Calu3 (cell line): ENCODE data around the gene POLDIP3. TPM values are rescaled to one million over a fixed set of nuclear protein-coding genes. Genes with fewer than 3 reads are reported as not detected.
"Not testable (repeated sequence)": the region's sequence is repeated elsewhere in the genome, so short reads cannot be mapped to it uniquely, and the experiment has no call there.

Source experiments
- BruUV-seq: library from RNA; stranded (reverse); fragments of 400-500 nt; replicated peaks from 2 replicates; lab custom pipeline; 2021; lab: Mats Ljungman, UMichigan
- CTCF ChIA-PET: fragments of 300-600 bp; sonication (Branson Sonifier 250); formaldehyde crosslinking; loops from one replicate; lab custom pipeline; 2022; ENCODE audit warnings: antibody characterized with exemption; lab: Charles Lee
- DNase-seq: peaks from one replicate; pipeline ENCODE4 v3.0.0; 2022
- H3K27ac Mint-ChIP-seq: one replicate; pipeline ENCODE4 v1.8.0; 2022; ENCODE audit warnings: mixed read lengths; ENCODE audit not compliant: unreplicated experiment
- H3K27me3 Mint-ChIP-seq: one replicate; pipeline ENCODE4 v1.8.0; 2022; ENCODE audit warnings: mixed read lengths; ENCODE audit not compliant: unreplicated experiment
- H3K36me3 Mint-ChIP-seq: one replicate; pipeline ENCODE4 v1.8.0; 2022; ENCODE audit warnings: mild to moderate bottlenecking, moderate library complexity, mixed read lengths; ENCODE audit not compliant: insufficient read depth, unreplicated experiment
- H3K4me1 Mint-ChIP-seq: one replicate; pipeline ENCODE4 v1.8.0; 2022; ENCODE audit warnings: mild to moderate bottlenecking, low read depth, mixed read lengths; ENCODE audit not compliant: unreplicated experiment
- H3K4me3 Mint-ChIP-seq: one replicate; pipeline ENCODE4 v1.8.0; 2022; ENCODE audit warnings: mild to moderate bottlenecking, low read depth, moderate library complexity, mixed read lengths; ENCODE audit not compliant: unreplicated experiment
- H3K9me3 Mint-ChIP-seq: one replicate; pipeline ENCODE4 v1.8.0; 2022; ENCODE audit warnings: low read depth, mixed read lengths; ENCODE audit not compliant: unreplicated experiment
- intact Hi-C: fragments of 100-400 bp; cut with micrococcal nuclease; formaldehyde crosslinking; loops from one replicate; pipeline ENCODE4 v1.10.0; 2022; ENCODE audit not compliant: unreplicated experiment
- total RNA-seq: library from RNA; stranded (reverse); gene quantifications from 2 replicates; pipeline ENCODE4 v1.2.3, GENCODE V29; 2022
- TF ChIP-seq, protein P1 (sequence below): fragments of 200-600 bp; IDR thresholded peaks from one replicate; pipeline ENCODE4 v1.8.0; 2022; ENCODE audit warnings: antibody characterized with exemption; ENCODE audit not compliant: unreplicated experiment

The POLDIP3 gene
- total RNA-seq, 1 experiment from 2014 or later, result 60.1 TPM

DNA sequence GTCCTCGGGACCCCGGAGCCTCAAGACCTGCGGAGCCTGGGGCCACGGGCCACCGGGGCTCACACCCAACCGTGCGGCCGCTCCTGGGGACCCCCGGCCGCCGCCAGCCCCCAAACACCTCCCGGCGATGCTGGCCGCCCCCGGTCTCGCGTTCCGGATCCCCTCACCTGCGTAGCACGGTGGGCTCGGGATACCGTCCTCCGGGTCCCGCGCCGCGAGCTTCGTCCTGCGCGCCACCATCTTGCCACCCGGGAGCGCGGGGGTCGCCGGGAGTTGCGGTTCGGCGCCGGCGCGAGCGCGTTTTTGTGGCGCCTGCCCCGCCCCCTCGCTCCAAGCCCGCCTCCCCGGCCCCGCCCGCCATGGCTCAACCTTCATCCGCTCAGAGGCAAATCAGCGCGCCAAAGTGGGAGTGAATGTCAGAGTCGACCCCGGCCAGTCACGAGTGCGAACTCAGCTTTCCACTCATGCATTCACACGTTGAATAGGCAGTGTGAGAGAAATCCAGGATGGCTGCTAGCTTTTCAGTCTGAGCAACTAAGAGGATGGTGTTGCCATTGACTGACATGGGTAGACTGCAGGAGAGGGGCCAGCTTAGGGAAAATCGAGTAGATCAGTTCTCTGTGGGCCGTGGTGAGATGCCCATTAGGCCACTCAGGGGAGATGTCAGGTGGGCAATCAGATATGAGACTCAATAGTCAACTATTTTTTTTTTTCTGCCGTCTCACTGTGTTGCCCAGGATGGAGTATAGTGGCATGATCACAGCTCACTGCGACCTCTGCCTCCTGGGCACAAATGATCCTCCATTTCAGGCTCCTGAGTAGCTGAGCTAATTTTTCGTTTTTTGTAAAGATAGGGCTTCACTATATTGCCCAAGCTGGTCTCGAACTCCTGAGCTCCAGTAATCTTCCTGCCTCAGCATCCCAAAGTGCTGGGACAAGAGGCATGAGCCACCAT lies 32.6 kb downstream of the POLDIP3 start:
- TSS peak; percentile 60 for BruUV-seq
- H3K4me3 Mint-ChIP-seq, result peak overlapping the region; percentile 90
- H3K36me3 Mint-ChIP-seq, result peaks cover 66% of the 10 kb centered on the region
- H3K27ac Mint-ChIP-seq, result peak overlapping the region; percentile 94
- no peaks in the 10 kb centered on the region for H3K9me3 Mint-ChIP-seq
- no peaks in the 10 kb centered on the region for H3K27me3 Mint-ChIP-seq
- no peaks in the 10 kb centered on the region for H3K4me1 Mint-ChIP-seq
- TF ChIP-seq, protein P1, sequence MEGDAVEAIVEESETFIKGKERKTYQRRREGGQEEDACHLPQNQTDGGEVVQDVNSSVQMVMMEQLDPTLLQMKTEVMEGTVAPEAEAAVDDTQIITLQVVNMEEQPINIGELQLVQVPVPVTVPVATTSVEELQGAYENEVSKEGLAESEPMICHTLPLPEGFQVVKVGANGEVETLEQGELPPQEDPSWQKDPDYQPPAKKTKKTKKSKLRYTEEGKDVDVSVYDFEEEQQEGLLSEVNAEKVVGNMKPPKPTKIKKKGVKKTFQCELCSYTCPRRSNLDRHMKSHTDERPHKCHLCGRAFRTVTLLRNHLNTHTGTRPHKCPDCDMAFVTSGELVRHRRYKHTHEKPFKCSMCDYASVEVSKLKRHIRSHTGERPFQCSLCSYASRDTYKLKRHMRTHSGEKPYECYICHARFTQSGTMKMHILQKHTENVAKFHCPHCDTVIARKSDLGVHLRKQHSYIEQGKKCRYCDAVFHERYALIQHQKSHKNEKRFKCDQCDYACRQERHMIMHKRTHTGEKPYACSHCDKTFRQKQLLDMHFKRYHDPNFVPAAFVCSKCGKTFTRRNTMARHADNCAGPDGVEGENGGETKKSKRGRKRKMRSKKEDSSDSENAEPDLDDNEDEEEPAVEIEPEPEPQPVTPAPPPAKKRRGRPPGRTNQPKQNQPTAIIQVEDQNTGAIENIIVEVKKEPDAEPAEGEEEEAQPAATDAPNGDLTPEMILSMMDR, result no peak
- DNase-seq, result peak; percentile 87
- CTCF ChIA-PET, result no interaction called here
- intact Hi-C loops, result no loop called here

DNA sequence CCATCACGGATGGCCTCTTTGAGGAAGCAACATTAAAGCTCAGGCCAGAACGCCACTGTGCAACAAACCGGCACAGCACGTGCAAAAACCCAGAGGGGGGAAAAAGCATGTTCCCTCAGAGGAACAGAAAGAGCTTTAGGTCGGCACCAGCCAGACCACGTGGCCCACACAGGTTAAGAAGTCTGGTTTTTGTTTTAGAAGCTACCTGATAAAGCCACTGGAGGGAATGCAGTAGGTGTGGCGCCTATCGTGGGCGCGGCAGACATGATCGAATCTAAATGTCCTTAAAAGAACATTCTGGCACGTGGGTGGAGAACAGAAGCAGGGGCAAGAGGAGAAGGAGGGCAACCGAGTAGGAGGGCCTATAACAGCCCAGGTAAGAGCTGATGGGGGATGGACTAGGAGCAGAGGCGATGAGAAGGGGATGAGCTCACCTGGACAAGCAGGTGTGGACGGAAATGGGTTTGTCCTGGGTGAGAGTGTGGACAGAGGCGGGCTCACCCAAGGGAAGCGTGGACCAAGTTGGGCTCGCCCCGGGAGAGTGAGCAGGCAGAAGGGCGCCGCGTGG lies 33.4 kb downstream of the POLDIP3 start:
- peaks cover 60% of the 10 kb centered on the region for H3K36me3 Mint-ChIP-seq
- intact Hi-C loops, result not testable (repeated sequence)
- BruUV-seq, result TSS peak; percentile 79

DNA sequence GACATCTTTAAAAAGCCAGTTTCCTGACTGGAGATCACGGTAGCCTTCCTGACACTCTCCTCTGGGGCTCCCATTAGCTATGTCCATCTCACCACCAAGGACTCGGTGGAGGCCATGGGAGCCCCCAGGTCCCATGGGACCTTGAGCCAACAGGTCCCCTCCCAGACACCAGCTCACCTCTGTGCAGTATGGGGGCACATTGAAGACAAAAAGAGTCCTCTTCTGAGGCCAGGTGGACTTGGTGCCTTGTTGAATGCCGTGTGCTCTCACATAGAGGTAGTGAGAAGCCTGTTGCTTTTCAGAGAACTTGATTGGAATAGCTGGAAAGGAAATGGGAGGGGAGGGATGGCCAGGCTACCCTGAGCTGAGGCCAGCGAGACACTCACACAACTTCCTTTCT lies 34.6 kb downstream of the POLDIP3 start:
- intact Hi-C loops, H3K27ac Mint-ChIP-seq: not testable (repeated sequence)

More for the DNA sequence above, 33.4 kb downstream of the POLDIP3 start:
- CTCF ChIA-PET, H3K27me3 Mint-ChIP-seq, H3K9me3 Mint-ChIP-seq, DNase-seq, H3K4me1 Mint-ChIP-seq: not testable (repeated sequence)
- Mint-ChIP-seq H3K27ac (peak overlapping the region; percentile 94), H3K4me3 (peak overlapping the region; percentile 90)

DNA sequence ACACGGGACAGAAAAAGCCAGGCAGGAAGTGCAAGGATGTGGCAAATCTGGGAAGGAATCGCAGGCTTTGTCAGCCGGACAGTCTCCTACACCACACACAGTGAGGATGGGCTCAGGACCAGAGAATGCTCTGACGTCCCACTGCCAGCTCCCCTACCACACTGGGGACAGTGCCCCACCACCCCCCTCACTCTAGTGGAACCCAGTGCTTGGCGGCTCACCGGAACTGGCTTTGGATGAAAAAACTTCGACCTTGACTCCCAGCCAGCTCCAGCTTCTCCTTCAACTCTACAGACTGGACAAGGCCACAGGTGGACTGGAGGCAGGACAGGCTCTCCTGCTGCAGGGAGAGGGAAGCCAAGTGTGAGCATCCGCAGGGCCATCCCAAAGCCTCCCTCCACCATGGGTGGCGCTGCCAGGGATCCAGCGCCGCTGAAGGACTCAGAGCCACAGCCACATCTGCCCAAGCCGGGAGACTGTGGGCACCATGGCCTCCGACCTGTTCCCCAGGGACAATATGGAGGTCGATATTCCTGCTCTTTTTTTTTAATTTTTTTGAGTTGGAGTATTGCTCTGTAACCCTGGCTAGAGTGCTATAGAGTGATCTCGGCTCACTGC lies 37.0 kb downstream of the POLDIP3 start:
- no peaks in the 10 kb centered on the region for H3K9me3 Mint-ChIP-seq
- no TSS peak for BruUV-seq
- no peak for DNase-seq
- peaks cover 54% of the 10 kb centered on the region for H3K36me3 Mint-ChIP-seq
- no peak overlapping the region for H3K4me3 Mint-ChIP-seq
- no peaks in the 10 kb centered on the region for H3K4me1 Mint-ChIP-seq
- CTCF ChIA-PET, result no interaction called here
- TF ChIP-seq, protein P1, result no peak
- H3K27ac Mint-ChIP-seq, result no peak overlapping the region
- intact Hi-C loops, result no loop called here
- H3K27me3 Mint-ChIP-seq, result no peaks in the 10 kb centered on the region

More for the DNA sequence above, 34.6 kb downstream of the POLDIP3 start:
- H3K4me1 Mint-ChIP-seq, BruUV-seq, H3K4me3 Mint-ChIP-seq, H3K9me3 Mint-ChIP-seq, H3K27me3 Mint-ChIP-seq, DNase-seq, CTCF ChIA-PET: not testable (repeated sequence)
- peaks cover 63% of the 10 kb centered on the region for H3K36me3 Mint-ChIP-seq

DNA sequence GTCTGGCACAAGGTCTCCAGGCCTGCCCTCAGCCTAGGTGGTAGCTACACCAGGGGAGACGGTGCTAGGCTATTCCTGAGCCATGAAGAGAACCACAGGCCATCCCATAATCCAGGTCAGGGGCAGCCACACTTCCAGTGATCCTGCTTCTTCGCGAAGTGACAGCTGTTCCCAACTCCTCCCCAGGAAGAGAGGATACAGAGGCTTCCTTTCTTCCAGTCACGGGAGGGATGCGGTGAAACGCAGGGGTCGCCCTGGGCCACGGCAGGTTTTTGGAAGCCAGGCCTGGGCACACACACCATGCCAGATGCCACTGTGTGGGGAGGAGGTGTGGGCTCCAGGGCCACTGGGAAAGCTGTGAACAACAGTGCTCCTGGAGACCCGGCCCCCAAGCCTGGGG lies 37.5 kb downstream of the POLDIP3 start:
- intact Hi-C loops, H3K27ac Mint-ChIP-seq, H3K4me3 Mint-ChIP-seq, H3K27me3 Mint-ChIP-seq, H3K4me1 Mint-ChIP-seq, BruUV-seq, DNase-seq, H3K9me3 Mint-ChIP-seq, CTCF ChIA-PET: not testable (repeated sequence)
- peaks cover 52% of the 10 kb centered on the region for H3K36me3 Mint-ChIP-seq

DNA sequence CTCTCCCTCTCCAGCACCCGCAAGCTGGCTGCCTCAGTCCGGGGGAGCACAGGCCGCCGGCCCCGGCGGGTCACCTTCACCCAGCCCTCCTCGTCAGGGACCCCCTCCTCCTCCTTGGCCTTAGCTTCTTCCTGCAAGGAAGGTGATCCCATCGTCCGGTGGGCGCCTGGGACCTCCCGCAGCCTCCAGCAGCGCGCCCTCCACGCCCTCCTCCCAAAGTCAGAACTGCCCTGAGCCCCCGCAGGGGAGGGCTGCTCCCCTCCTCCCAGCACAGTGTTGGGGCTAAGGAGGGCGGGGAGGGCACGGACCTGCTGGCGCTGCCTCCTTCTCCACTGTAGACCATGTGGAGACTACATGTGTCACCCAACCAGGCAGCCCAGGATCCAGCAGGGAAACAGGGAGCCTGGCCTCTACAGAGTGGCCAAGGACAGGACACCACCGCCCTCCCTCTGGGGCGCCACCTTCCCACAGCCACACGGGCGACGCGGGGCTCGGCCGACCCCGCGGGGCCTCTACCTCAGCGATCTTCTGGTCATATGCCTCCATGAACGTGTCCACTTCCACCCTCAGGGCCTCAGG lies 38.6 kb downstream of the POLDIP3 start:
- H3K4me3 Mint-ChIP-seq, BruUV-seq: not testable (repeated sequence)

DNA sequence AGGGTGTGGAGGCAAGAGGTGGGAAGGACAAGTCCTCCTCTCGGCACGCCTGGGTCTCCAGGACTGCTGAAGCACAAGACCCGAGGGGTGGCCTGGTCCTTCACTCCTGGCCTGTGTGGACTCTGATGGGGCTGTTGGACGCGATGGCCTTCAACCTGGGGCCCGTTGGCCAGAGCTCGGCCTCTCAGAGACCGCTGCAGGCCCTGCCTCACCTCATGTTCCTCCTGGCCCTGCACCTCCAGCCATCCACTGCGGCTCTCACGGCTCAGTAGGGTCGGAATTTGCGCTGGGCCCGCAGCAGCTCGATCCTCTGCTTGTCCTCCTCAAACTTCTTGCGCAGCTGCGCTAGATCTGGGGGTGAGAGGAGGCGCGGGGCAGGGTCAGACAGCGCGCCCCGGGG lies 40.2 kb downstream of the POLDIP3 start:
- CTCF ChIA-PET, H3K27me3 Mint-ChIP-seq, H3K4me1 Mint-ChIP-seq, intact Hi-C loops, BruUV-seq, H3K9me3 Mint-ChIP-seq, DNase-seq, H3K4me3 Mint-ChIP-seq, H3K27ac Mint-ChIP-seq: not testable (repeated sequence)
- peaks cover 60% of the 10 kb centered on the region for H3K36me3 Mint-ChIP-seq

More for the DNA sequence above, 38.6 kb downstream of the POLDIP3 start:
- peaks cover 51% of the 10 kb centered on the region for H3K36me3 Mint-ChIP-seq
- H3K4me1 Mint-ChIP-seq, H3K9me3 Mint-ChIP-seq, intact Hi-C loops, H3K27ac Mint-ChIP-seq, H3K27me3 Mint-ChIP-seq, DNase-seq, CTCF ChIA-PET: not testable (repeated sequence)

DNA sequence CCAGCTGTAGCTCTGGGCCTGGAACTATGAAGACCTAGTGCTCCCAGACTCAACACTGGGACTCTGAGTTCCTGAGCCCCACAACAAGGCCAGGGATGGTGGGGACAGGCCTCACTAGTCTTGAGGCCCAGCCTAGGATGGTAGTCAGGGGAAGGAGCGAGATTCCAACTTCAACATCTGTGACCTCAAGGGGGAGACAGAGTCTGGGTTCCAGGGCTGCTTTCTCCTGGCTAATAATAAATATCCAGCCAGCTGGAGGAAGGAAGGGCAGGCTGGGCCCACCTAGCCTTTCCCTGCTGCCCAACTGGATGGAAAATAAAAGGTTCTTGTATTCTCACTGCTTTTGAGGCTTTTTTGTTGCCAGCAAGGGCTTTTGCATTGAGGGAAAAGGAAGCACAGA lies 40.6 kb downstream of the POLDIP3 start:
- H3K9me3 Mint-ChIP-seq, H3K27me3 Mint-ChIP-seq, H3K4me1 Mint-ChIP-seq, BruUV-seq, DNase-seq, intact Hi-C loops, CTCF ChIA-PET, H3K4me3 Mint-ChIP-seq, H3K27ac Mint-ChIP-seq: not testable (repeated sequence)
- H3K36me3 Mint-ChIP-seq, result peaks cover 60% of the 10 kb centered on the region
